Neural cell (in vitro differentiated cells): ENCODE results near the gene VSNL1. TPM values are rescaled to one million over a fixed set of nuclear protein-coding genes. Genes with fewer than 3 reads are reported as not detected.

Source experiments
- H2AFZ ChIP-seq: fragments of 200-600, 300-800 bp; sonication (generic), shearing (Covaris generic); 2 replicates; pipeline ENCODE4 v1.6.0; 2014; ENCODE audit warnings: low read depth, mild to moderate bottlenecking, antibody characterized with exemption, low read length, moderate library complexity
- H3F3A ChIP-seq: fragments of 200-600 bp; shearing (Covaris generic); 2 replicates; pipeline ENCODE4 v1.6.1; 2016; ENCODE audit warnings: mild to moderate bottlenecking, moderate library complexity, mixed read lengths, antibody characterized with exemption, low read length; ENCODE audit not compliant: insufficient read depth, poor library complexity, severe bottlenecking
- H3K27ac ChIP-seq: fragments of 200-600, 300-800 bp; sonication (generic), shearing (Covaris generic); 2 replicates; pipeline ENCODE4 v1.5.1; 2014; ENCODE audit warnings: mild to moderate bottlenecking, low read length, moderate library complexity
- H3K27me3 ChIP-seq: fragments of 300-800, 200-600 bp; sonication (generic), shearing (Covaris generic); 2 replicates; pipeline ENCODE4 v1.6.0; 2014; ENCODE audit warnings: mild to moderate bottlenecking, low read depth, low read length, moderate library complexity; ENCODE audit not compliant: insufficient read depth
- H3K36me3 ChIP-seq: fragments of 300-800, 200-600 bp; sonication (generic), shearing (Covaris generic); 2 replicates; pipeline ENCODE4 v1.5.1; 2014; ENCODE audit warnings: mild to moderate bottlenecking, antibody characterized with exemption, low read length, moderate library complexity; ENCODE audit not compliant: insufficient read depth
- H3K4me2 ChIP-seq: fragments of 300-800, 200-600 bp; sonication (generic), shearing (Covaris generic); 2 replicates; pipeline ENCODE4 v1.6.0; 2014; ENCODE audit warnings: mild to moderate bottlenecking, low read length
- H3K4me3 ChIP-seq: fragments of 300-800, 200-600 bp; sonication (generic), shearing (Covaris generic); 2 replicates; pipeline ENCODE4 v1.5.1; 2014; ENCODE audit warnings: mild to moderate bottlenecking, low read length, moderate library complexity
- H3K79me2 ChIP-seq: fragments of 200-600 bp; shearing (Covaris generic); replicated peaks from 2 replicates; pipeline ENCODE4 v1.6.0; 2014; ENCODE audit warnings: mild to moderate bottlenecking, low read length, moderate library complexity; ENCODE audit not compliant: insufficient read depth
- H3K9ac ChIP-seq: fragments of 300-800, 200-600 bp; sonication (generic), shearing (Covaris generic); 2 replicates; pipeline ENCODE4 v1.6.1; 2016; ENCODE audit warnings: mild to moderate bottlenecking, low read length, mixed read lengths
- H3K9me2 ChIP-seq: fragments of 200-600 bp; shearing (Covaris generic); 2 replicates; pipeline ENCODE4 v1.6.1; 2016; ENCODE audit warnings: mild to moderate bottlenecking, low read length, mixed read lengths; ENCODE audit not compliant: insufficient read depth
- H3K9me3 ChIP-seq: fragments of 200-600, 300-800 bp; sonication (generic), shearing (Covaris generic); 2 replicates; pipeline ENCODE4 v1.6.1; 2016; ENCODE audit warnings: mild to moderate bottlenecking, mixed run types, low read length, moderate library complexity, mixed read lengths
- H4K20me1 ChIP-seq: fragments of 200-600 bp; shearing (Covaris generic); 2 replicates; pipeline ENCODE4 v1.6.1; 2016; ENCODE audit warnings: mild to moderate bottlenecking, mixed run types; ENCODE audit not compliant: insufficient read depth
- EP300 ChIP-seq: fragments of 450-650 bp; conservative IDR thresholded peaks from 2 replicates; pipeline ENCODE4 v1.6.1; 2014; ENCODE audit warnings: antibody characterized with exemption, mild to moderate bottlenecking, moderate library complexity; ENCODE audit not compliant: poor library complexity, severe bottlenecking
- EZH2 ChIP-seq: fragments of 200-600, 300-800 bp; shearing (Covaris generic), sonication (generic); IDR thresholded peaks from 2 replicates; pipeline ENCODE4 v1.6.1; 2014; ENCODE audit warnings: antibody characterized with exemption, low read length, borderline replicate concordance, mild to moderate bottlenecking; ENCODE audit not compliant: insufficient read depth, poor library complexity, severe bottlenecking
- MXI1 ChIP-seq: fragments of 450-650 bp; conservative IDR thresholded peaks from 2 replicates; pipeline ENCODE4 v1.6.1; 2014; ENCODE audit warnings: antibody characterized with exemption, mild to moderate bottlenecking; ENCODE audit not compliant: poor library complexity, severe bottlenecking
- POLR2AphosphoS5 ChIP-seq: IDR thresholded peaks from 2 replicates; pipeline ENCODE4 v1.6.1; 2012
- RAD21 ChIP-seq: fragments of 450-650 bp; conservative IDR thresholded peaks from 2 replicates; pipeline ENCODE4 v1.6.1; 2014; ENCODE audit warnings: antibody characterized with exemption, mild to moderate bottlenecking, moderate library complexity
- REST ChIP-seq: IDR thresholded peaks from 2 replicates; pipeline ENCODE4 v1.6.1; 2012; ENCODE audit warnings: borderline replicate concordance
- SMC3 ChIP-seq: fragments of 450-650 bp; conservative IDR thresholded peaks from 2 replicates; pipeline ENCODE4 v1.6.1; 2014; ENCODE audit warnings: antibody characterized with exemption, mild to moderate bottlenecking, moderate library complexity; ENCODE audit not compliant: poor library complexity
- TAF1 ChIP-seq: IDR thresholded peaks from 2 replicates; pipeline ENCODE4 v1.6.1; 2012; ENCODE audit warnings: low read depth
- polyA plus RNA-seq: library from polyadenylated mRNA; depleted of rRNA; stranded (reverse); fragments of >200 nt; gene quantifications from 2 replicates; pipeline ENCODE4 v1.2.3, GENCODE V29; 2014
- TF ChIP-seq, protein P1 (sequence below): fragments of 450-650 bp; IDR thresholded peaks from 2 replicates; pipeline ENCODE4 v1.5.1; 2014; ENCODE audit warnings: antibody characterized with exemption, mild to moderate bottlenecking, moderate library complexity; ENCODE audit not compliant: poor library complexity, severe bottlenecking

VSNL1 gene
- polyA plus RNA-seq, 1 donor from 2014 or later = 69.7 TPM

- no peaks in the 10 kb centered on the region for H3K36me3 ChIP-seq
- H4K20me1 ChIP-seq = no peaks in the 10 kb centered on the region
- no peak overlapping the region for H3K4me3 ChIP-seq
- H3K4me2 ChIP-seq = no peak overlapping the region
- no peak overlapping the region for H3K27ac ChIP-seq
- H3K9me3 ChIP-seq = no peaks in the 10 kb centered on the region
- H3K27me3 ChIP-seq = no peaks in the 10 kb centered on the region
- H3F3A ChIP-seq = no peaks in the 10 kb centered on the region
- H3K9ac ChIP-seq = no peak overlapping the region
- TF ChIP-seq RAD21 (no peak), REST (no peak), EZH2 (no peak), SMC3 (no peak), POLR2AphosphoS5 (no peak), TAF1 (no peak), MXI1 (no peak), EP300 (no peak)
- TF ChIP-seq, protein P1, sequence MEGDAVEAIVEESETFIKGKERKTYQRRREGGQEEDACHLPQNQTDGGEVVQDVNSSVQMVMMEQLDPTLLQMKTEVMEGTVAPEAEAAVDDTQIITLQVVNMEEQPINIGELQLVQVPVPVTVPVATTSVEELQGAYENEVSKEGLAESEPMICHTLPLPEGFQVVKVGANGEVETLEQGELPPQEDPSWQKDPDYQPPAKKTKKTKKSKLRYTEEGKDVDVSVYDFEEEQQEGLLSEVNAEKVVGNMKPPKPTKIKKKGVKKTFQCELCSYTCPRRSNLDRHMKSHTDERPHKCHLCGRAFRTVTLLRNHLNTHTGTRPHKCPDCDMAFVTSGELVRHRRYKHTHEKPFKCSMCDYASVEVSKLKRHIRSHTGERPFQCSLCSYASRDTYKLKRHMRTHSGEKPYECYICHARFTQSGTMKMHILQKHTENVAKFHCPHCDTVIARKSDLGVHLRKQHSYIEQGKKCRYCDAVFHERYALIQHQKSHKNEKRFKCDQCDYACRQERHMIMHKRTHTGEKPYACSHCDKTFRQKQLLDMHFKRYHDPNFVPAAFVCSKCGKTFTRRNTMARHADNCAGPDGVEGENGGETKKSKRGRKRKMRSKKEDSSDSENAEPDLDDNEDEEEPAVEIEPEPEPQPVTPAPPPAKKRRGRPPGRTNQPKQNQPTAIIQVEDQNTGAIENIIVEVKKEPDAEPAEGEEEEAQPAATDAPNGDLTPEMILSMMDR = no peak
- no peak overlapping the region for H2AFZ ChIP-seq
- H3K79me2 ChIP-seq = no peaks in the 10 kb centered on the region
- no peaks in the 10 kb centered on the region for H3K9me2 ChIP-seq
Observed at GRCh38 chr2:17646838-17647701, 106.6 kb downstream of the VSNL1 start.

- H3K27ac ChIP-seq = no peak overlapping the region
- H4K20me1 ChIP-seq = no peaks in the 10 kb centered on the region
- H3K9ac ChIP-seq = no peak overlapping the region
- no peaks in the 10 kb centered on the region for H3K27me3 ChIP-seq
- H3K9me3 ChIP-seq = no peaks in the 10 kb centered on the region
- H3K9me2 ChIP-seq = no peaks in the 10 kb centered on the region
- no peak overlapping the region for H3K4me3 ChIP-seq
- H3K36me3 ChIP-seq = no peaks in the 10 kb centered on the region
- no peak overlapping the region for H2AFZ ChIP-seq
- H3K79me2 ChIP-seq = no peaks in the 10 kb centered on the region
- TF ChIP-seq POLR2AphosphoS5 = no peak
- TF ChIP-seq REST = no peak
- no peak for TF ChIP-seq MXI1
- no peak for TF ChIP-seq SMC3
- TF ChIP-seq EZH2 = no peak
- TF ChIP-seq, protein P1 = no peak
- no peak overlapping the region for H3K4me2 ChIP-seq
- H3F3A ChIP-seq = no peaks in the 10 kb centered on the region
Observed at GRCh38 chr2:17648581-17648980, 108.1 kb downstream of the VSNL1 start.
